Peyer's patch (tissue), 4 donors: ENCODE data around the gene BACH2.

Experiments
- POLR2A ChIP-seq, 2 donors: fragments of 450-650 bp; IDR thresholded peaks; one replicate each; pipeline ENCODE4 v1.5.1; 2017; ENCODE audit warnings: antibody characterized with exemption in 2 of 2, mild to moderate bottlenecking in 2 of 2, moderate library complexity in 2 of 2
- TF ChIP-seq, protein P1 (sequence below), 6 experiments: fragments of 450-650 bp in 4 of 6; fragments of 200-600 bp in 2 of 6; sonication (generic) in 1 of 6; IDR thresholded peaks; one replicate each; pipeline ENCODE4 v1.5.1; 2017 to 2019; ENCODE audit warnings: antibody characterized with exemption in 6 of 6, mild to moderate bottlenecking in 3 of 6, moderate library complexity in 1 of 6

DNA sequence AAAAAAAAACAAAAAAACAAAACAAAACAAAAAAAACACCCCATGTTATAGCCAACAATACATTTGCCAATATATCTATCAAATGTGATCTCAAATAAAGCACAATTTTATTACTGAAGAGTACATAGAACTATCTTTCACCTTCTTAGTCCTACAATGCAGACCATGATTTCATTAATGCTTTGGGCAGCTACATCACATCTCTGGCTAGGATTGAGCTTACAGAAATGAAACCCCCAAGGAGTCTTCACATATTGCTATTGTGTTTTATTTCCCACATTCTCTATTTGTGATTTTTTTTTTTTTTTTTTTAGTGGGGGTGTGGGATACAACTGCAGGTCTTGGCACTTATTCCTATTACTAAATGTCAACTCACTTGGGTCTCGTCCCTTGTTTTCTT, 189.3 kb downstream of the BACH2 start:
- TF ChIP-seq, protein P1, sequence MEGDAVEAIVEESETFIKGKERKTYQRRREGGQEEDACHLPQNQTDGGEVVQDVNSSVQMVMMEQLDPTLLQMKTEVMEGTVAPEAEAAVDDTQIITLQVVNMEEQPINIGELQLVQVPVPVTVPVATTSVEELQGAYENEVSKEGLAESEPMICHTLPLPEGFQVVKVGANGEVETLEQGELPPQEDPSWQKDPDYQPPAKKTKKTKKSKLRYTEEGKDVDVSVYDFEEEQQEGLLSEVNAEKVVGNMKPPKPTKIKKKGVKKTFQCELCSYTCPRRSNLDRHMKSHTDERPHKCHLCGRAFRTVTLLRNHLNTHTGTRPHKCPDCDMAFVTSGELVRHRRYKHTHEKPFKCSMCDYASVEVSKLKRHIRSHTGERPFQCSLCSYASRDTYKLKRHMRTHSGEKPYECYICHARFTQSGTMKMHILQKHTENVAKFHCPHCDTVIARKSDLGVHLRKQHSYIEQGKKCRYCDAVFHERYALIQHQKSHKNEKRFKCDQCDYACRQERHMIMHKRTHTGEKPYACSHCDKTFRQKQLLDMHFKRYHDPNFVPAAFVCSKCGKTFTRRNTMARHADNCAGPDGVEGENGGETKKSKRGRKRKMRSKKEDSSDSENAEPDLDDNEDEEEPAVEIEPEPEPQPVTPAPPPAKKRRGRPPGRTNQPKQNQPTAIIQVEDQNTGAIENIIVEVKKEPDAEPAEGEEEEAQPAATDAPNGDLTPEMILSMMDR (IDR thresholded peaks at IDR 0.05), result no peak
- TF ChIP-seq POLR2A (IDR thresholded peaks at IDR 0.05), result no peak
